ENCODE results near the gene NSF. TPM values are rescaled to one million over a fixed set of nuclear protein-coding genes. Genes with fewer than 3 reads are reported as not detected.

NSF gene
- total RNA-seq, 2 experiments from 2014 or later: 35.3 to 42.5 TPM

- H3K79me2 ChIP-seq (ENCODE audit: insufficient read depth, low read depth, low read length): no peaks in the 10 kb centered on the region
- H3K9me3 ChIP-seq (ENCODE audit: low read length): no peaks in the 10 kb centered on the region
- H3K27ac ChIP-seq (ENCODE audit: low read depth, low read length, poor library complexity, severe bottlenecking): no peak overlapping the region
- CTCF ChIA-PET (ENCODE audit: unreplicated experiment): interaction anchor here (0.6 kb wide), 1 partner anchor 19 kb away, joined by 4 read pairs; no protein-coding TSS in a partner anchor
- BruUV-seq (replicated peaks): no TSS peak
- no peak overlapping the region for H3K4me2 ChIP-seq (ENCODE audit: low read length)
- no peaks in the 10 kb centered on the region for H4K20me1 ChIP-seq (ENCODE audit: insufficient read depth, low read length)
- H2AFZ ChIP-seq (ENCODE audit: low read length): no peak overlapping the region
- H3K36me3 ChIP-seq (ENCODE audit: insufficient read depth, low read length): no peaks in the 10 kb centered on the region
- H3K4me3 ChIP-seq (ENCODE audit: low read depth, low read length, poor library complexity, severe bottlenecking): no peak overlapping the region
- no peak for DNase-seq (ENCODE audit: low spot score)
- H3K4me1 ChIP-seq (ENCODE audit: insufficient read depth, low read length, poor library complexity, severe bottlenecking): no peaks in the 10 kb centered on the region
- intact Hi-C loops (cut with micrococcal nuclease; ENCODE audit: unreplicated experiment): no loop called here
- no peak for TF ChIP-seq EZH2phosphoT487 (IDR thresholded peaks at IDR 0.05; ENCODE audit: borderline replicate concordance, low read depth, low read length)
- TF ChIP-seq CTCF (conservative IDR thresholded peaks at IDR 0.05; ENCODE audit: low read length): no peak
- H3K9me2 ChIP-seq (ENCODE audit: insufficient read depth, low read length): no peaks in the 10 kb centered on the region
- POLR2A ChIA-PET: no interaction called here
These were observed 212.3 kb downstream of the NSF start for GRCh38 chr17:46802800-46803199.

- Histone ChIP-seq H3K79me2 (ENCODE audit: insufficient read depth, low read depth, low read length) (no peaks in the 10 kb centered on the region), H3K4me2 (ENCODE audit: low read length) (no peak overlapping the region), H3K4me1 (ENCODE audit: insufficient read depth, low read length, poor library complexity, severe bottlenecking) (no peaks in the 10 kb centered on the region), H3K4me3 (ENCODE audit: low read depth, low read length, poor library complexity, severe bottlenecking) (no peak overlapping the region), H3K27ac (ENCODE audit: low read depth, low read length, poor library complexity, severe bottlenecking) (no peak overlapping the region), H2AFZ (ENCODE audit: low read length) (no peak overlapping the region), H4K20me1 (ENCODE audit: insufficient read depth, low read length) (no peaks in the 10 kb centered on the region), H3K36me3 (ENCODE audit: insufficient read depth, low read length) (no peaks in the 10 kb centered on the region), H3K9me3 (ENCODE audit: low read length) (no peaks in the 10 kb centered on the region), H3K9me2 (ENCODE audit: insufficient read depth, low read length) (no peaks in the 10 kb centered on the region)
- CTCF ChIA-PET (ENCODE audit: unreplicated experiment): no interaction called here
- TF ChIP-seq EZH2phosphoT487 (IDR thresholded peaks at IDR 0.05; ENCODE audit: borderline replicate concordance, low read depth, low read length): no peak
- no peak for TF ChIP-seq CTCF (conservative IDR thresholded peaks at IDR 0.05; ENCODE audit: low read length)
- intact Hi-C loops (cut with micrococcal nuclease; ENCODE audit: unreplicated experiment): no loop called here
- POLR2A ChIA-PET: no interaction called here
- DNase-seq (ENCODE audit: low spot score): no peak
- no TSS peak for BruUV-seq (replicated peaks)
These were observed 213.1 kb downstream of the NSF start for GRCh38 chr17:46803544-46803943.

GRCh38 chr17:46805771-46806170 lies 215.3 kb downstream of the NSF start:
- intact Hi-C loops (cut with micrococcal nuclease; ENCODE audit: unreplicated experiment): no loop called here
- TF ChIP-seq CTCF (conservative IDR thresholded peaks at IDR 0.05; ENCODE audit: low read length) (no peak), EZH2phosphoT487 (IDR thresholded peaks at IDR 0.05; ENCODE audit: borderline replicate concordance, low read depth, low read length) (no peak)
- Histone ChIP-seq H3K9me2 (ENCODE audit: insufficient read depth, low read length) (no peaks in the 10 kb centered on the region), H3K4me1 (ENCODE audit: insufficient read depth, low read length, poor library complexity, severe bottlenecking) (no peaks in the 10 kb centered on the region), H2AFZ (ENCODE audit: low read length) (no peak overlapping the region), H3K27ac (ENCODE audit: low read depth, low read length, poor library complexity, severe bottlenecking) (no peak overlapping the region), H3K4me2 (ENCODE audit: low read length) (no peak overlapping the region), H3K79me2 (ENCODE audit: insufficient read depth, low read depth, low read length) (no peaks in the 10 kb centered on the region), H3K36me3 (ENCODE audit: insufficient read depth, low read length) (no peaks in the 10 kb centered on the region), H3K4me3 (ENCODE audit: low read depth, low read length, poor library complexity, severe bottlenecking) (no peak overlapping the region), H3K9me3 (ENCODE audit: low read length) (no peaks in the 10 kb centered on the region), H4K20me1 (ENCODE audit: insufficient read depth, low read length) (no peaks in the 10 kb centered on the region)
- DNase-seq (ENCODE audit: low spot score): no peak
- BruUV-seq (replicated peaks): no TSS peak
- ChIA-PET POLR2A (interaction anchor here (0.6 kb wide), 2 partner anchors 81 to 201 kb away, joined by 3 to 4 read pairs; no protein-coding TSS in a partner anchor), CTCF (ENCODE audit: unreplicated experiment) (no interaction called here)

Other genes starting within 250 kb of the NSF start
- 15.5 and 36.9 TPM in 2 replicates for gene ARL17B, start 228.9 kb upstream of the NSF start, total RNA-seq (2014; rRNA removed; shearing (Covaris generic))
- gene ARL17B, start 228.9 kb upstream of the NSF start, total RNA-seq (2022): 29.1 and 29.7 TPM in 2 replicates
- gene LRRC37A2, start 78.2 kb upstream of the NSF start, total RNA-seq (2014; rRNA removed; shearing (Covaris generic)): 21.5 and 21.6 TPM in 2 replicates
- gene LRRC37A2, start 78.2 kb upstream of the NSF start, total RNA-seq (2022): 20.9 and 21.0 TPM in 2 replicates
- 18.1 and 23.9 TPM in 2 replicates for gene ARL17A, start 11.0 kb upstream of the NSF start, total RNA-seq (2014; rRNA removed; shearing (Covaris generic))
- 38.7 and 45.1 TPM in 2 replicates for gene ARL17A, start 11.0 kb upstream of the NSF start, total RNA-seq (2022)
- gene WNT3, start 228.0 kb downstream of the NSF start, total RNA-seq (2014; rRNA removed; shearing (Covaris generic)): 4.9 and 5.6 TPM in 2 replicates
- gene WNT3, start 228.0 kb downstream of the NSF start, total RNA-seq (2022): 5.1 and 5.5 TPM in 2 replicates